Measurements from ENCODE around the gene SHCBP1L. TPM values are rescaled to one million over a fixed set of nuclear protein-coding genes. Genes with fewer than 3 reads are reported as not detected.
A peak's percentile ranks its signal among the peaks of the same experiment; 100 is the strongest.

The SHCBP1L gene
- total and polyA plus RNA-seq, 9 of the 15 experiments (the other 6 are each of a cell fraction or from before 2014, with no cell fraction given): not detected

DNA sequence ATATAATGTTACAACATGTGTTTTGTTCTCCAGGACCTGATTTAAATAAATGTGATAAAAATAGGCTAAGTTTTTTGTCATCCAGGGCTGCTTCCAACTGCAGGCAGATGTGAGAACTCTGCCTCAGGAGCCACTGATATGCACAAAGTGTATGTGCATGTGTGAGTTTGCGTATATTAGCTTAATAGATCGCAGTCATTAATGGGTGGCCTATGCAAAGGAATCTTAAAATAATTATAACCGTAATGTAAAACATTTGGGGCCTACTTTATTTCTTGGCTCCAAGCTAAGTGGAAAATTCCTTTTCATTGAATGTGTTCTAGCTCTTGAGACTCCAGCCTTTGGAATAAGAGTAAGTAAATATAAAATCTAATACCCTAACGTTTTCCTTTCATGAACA, 97.1 kb downstream of the SHCBP1L start:
- WGBS (ENCODE audit: insufficient coverage, low coverage, missing lambda C conversion rate): 85% methylated on average over 4 of the region's 4 CpGs
- H4K20me1 ChIP-seq (replicated peaks; ENCODE audit: control insufficient read depth, insufficient read depth, low read length): peaks cover 7% of the 10 kb centered on the region

DNA sequence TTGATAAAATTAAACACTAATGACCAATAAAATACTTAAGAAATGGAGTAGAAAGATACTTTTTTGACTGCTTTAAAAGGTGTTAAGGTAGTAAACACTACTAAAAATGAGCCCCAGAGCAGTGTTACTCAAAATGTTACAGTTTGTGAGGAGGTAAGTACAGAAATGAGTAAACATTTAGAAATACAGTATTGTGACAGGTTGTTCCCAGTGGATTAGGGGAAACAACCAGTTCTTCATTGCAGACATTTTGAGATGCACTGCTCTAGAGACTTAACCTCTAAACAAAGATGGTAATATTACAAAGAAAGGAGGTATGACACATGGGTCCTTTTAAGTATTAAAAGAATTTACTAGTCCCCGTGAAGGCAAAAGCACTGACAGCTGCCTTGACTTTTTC, 101.1 kb downstream of the SHCBP1L start:
- BruUV-seq (replicated peaks): no TSS peak
- peaks cover 21% of the 10 kb centered on the region for H4K20me1 ChIP-seq (replicated peaks; ENCODE audit: control insufficient read depth, insufficient read depth, low read length)
- no peak for FAIRE-seq

More for the DNA sequence above, 97.1 kb downstream of the SHCBP1L start:
- TF ChIP-seq POLR2AphosphoS5 (IDR thresholded peaks at IDR 0.05; ENCODE audit: control insufficient read depth, insufficient read depth, low read depth, low read length) (no peak), ZNF282 (CRISPR knock-in tag; IDR thresholded peaks at IDR 0.05) (no peak), POLR2G (IDR thresholded peaks at IDR 0.05; ENCODE audit: low read depth, low read length) (no peak), CBX5 (IDR thresholded peaks at IDR 0.05; ENCODE audit: borderline replicate concordance, low read depth) (no peak), ARID2 (IDR thresholded peaks at IDR 0.05) (no peak), CEBPB (tag; IDR thresholded peaks at IDR 0.05) (no peak), POLR2A (conservative IDR thresholded peaks at IDR 0.05) (no peak), RCOR1 (IDR thresholded peaks at IDR 0.05; ENCODE audit: borderline replicate concordance in 1 of 2, low read depth in 2 of 2, low read length in 2 of 2) (no peak)
- H3K27me3 ChIP-seq (ENCODE audit: control insufficient read depth in 2 of 2, insufficient read depth in 2 of 2, low read length in 2 of 2): no peaks in the 10 kb centered on the region
- no peak overlapping the region for H3K4me3 ChIP-seq
- CTCF ChIA-PET (ENCODE audit: low intra/inter-chr PET ratio): no interaction called here
- H3K9ac ChIP-seq (ENCODE audit: insufficient read depth in 1 of 2, low read depth in 2 of 2, low read length in 2 of 2): no peak overlapping the region
- POLR2A ChIA-PET: interaction anchor here (0.9 to 3.1 kb wide), 4 partner anchors 10 to 16 kb away, joined by 3 to 14 read pairs (median 4); no protein-coding TSS in a partner anchor
- no peak overlapping the region for H2AFZ ChIP-seq (ENCODE audit: low read depth, low read length)
- H3K9me1 ChIP-seq (ENCODE audit: control insufficient read depth, insufficient read depth, low read length): no peaks in the 10 kb centered on the region
- in situ Hi-C loops (cut with MboI) (no loop called here), intact Hi-C loops (cut with micrococcal nuclease) (no loop called here)
- ATAC-seq (no peak), DNase-seq (ENCODE audit: extremely low read depth in 1 of 4, low spot score in 3 of 4) (no peak), FAIRE-seq (no peak)
- no TSS peak for BruUV-seq (replicated peaks)
- H3K9me3 ChIP-seq (replicated peaks; ENCODE audit: control insufficient read depth, insufficient read depth, low read depth, low read length): no peaks in the 10 kb centered on the region
- H3K4me2 ChIP-seq (ENCODE audit: insufficient read depth, low read length): no peak overlapping the region
- no peak overlapping the region for H3K27ac ChIP-seq (ENCODE audit: extremely low read depth, low read depth, low read length)
- peaks cover 100% of the 10 kb centered on the region for H3K36me3 ChIP-seq (ENCODE audit: control insufficient read depth, insufficient read depth, low read length)
- no peaks in the 10 kb centered on the region for H3K4me1 ChIP-seq (replicated peaks in 1 of 2; ENCODE audit: control insufficient read depth in 2 of 2, insufficient read depth in 2 of 2, low read length in 2 of 2)
- H3K79me2 ChIP-seq (ENCODE audit: control insufficient read depth, insufficient read depth, low read length): peaks cover 83% of the 10 kb centered on the region

More for the DNA sequence above, 101.1 kb downstream of the SHCBP1L start:
- TF ChIP-seq RBM17 (IDR thresholded peaks at IDR 0.05; ENCODE audit: borderline replicate concordance, low read depth, low read length): no peak
- no peak for TF ChIP-seq ZNF740 (CRISPR knock-in tag; IDR thresholded peaks at IDR 0.05)
- no peak for TF ChIP-seq ZNF740 (tag; IDR thresholded peaks at IDR 0.05)
- TF ChIP-seq THAP7 (CRISPR knock-in tag; IDR thresholded peaks at IDR 0.05): no peak
- no peak for TF ChIP-seq ZNF583 (CRISPR knock-in tag; IDR thresholded peaks at IDR 0.05)
- TF ChIP-seq POLR2G (IDR thresholded peaks at IDR 0.05; ENCODE audit: low read depth, low read length): 0 out of 2 replicates have a peak, but pooled peaks have one; percentile 29
- TF ChIP-seq HINFP (tag; conservative IDR thresholded peaks at IDR 0.05; ENCODE audit: low read depth): no peak
- TF ChIP-seq ZZZ3 (IDR thresholded peaks at IDR 0.05): 0 out of 2 replicates have a peak, but pooled peaks have one; percentile 39
- TF ChIP-seq POLR2A (conservative IDR thresholded peaks at IDR 0.05): 0 out of 2 replicates have a peak, but pooled peaks have one; percentile 17
- WGBS (ENCODE audit: insufficient coverage, low coverage, missing lambda C conversion rate): 100% methylated on average over 1 of the region's 1 CpG
- no peak for DNase-seq (ENCODE audit: extremely low read depth in 1 of 4, low spot score in 3 of 4)
- no peak overlapping the region for H3K27ac ChIP-seq (ENCODE audit: extremely low read depth, low read depth, low read length)
- ChIA-PET CTCF (ENCODE audit: low intra/inter-chr PET ratio) (no interaction called here), POLR2A (no interaction called here)
- no peak overlapping the region for H3K9ac ChIP-seq (ENCODE audit: insufficient read depth in 1 of 2, low read depth in 2 of 2, low read length in 2 of 2)
- H3K4me1 ChIP-seq (replicated peaks in 1 of 2; ENCODE audit: control insufficient read depth in 2 of 2, insufficient read depth in 2 of 2, low read length in 2 of 2): no peaks in the 10 kb centered on the region
- H3K79me2 ChIP-seq (ENCODE audit: control insufficient read depth, insufficient read depth, low read length): peaks cover 92% of the 10 kb centered on the region
- intact Hi-C loops (cut with micrococcal nuclease): loop anchor here (5.0 kb wide), 1 partner anchor 35 kb away; no protein-coding TSS in a partner anchor
- H2AFZ ChIP-seq (ENCODE audit: low read depth, low read length): no peak overlapping the region
- no peak overlapping the region for H3K4me2 ChIP-seq (ENCODE audit: insufficient read depth, low read length)
- no peak for ATAC-seq
- peaks cover 100% of the 10 kb centered on the region for H3K36me3 ChIP-seq (ENCODE audit: control insufficient read depth, insufficient read depth, low read length)
- H3K9me3 ChIP-seq (replicated peaks; ENCODE audit: control insufficient read depth, insufficient read depth, low read depth, low read length): no peaks in the 10 kb centered on the region
- H3K4me3 ChIP-seq: no peak overlapping the region
- no peaks in the 10 kb centered on the region for H3K27me3 ChIP-seq (ENCODE audit: control insufficient read depth in 2 of 2, insufficient read depth in 2 of 2, low read length in 2 of 2)
- in situ Hi-C loops (cut with MboI): no loop called here
- no peaks in the 10 kb centered on the region for H3K9me1 ChIP-seq (ENCODE audit: control insufficient read depth, insufficient read depth, low read length)

Data from K562 (cell line).